ENCODE data around the gene SLC7A1. TPM values are rescaled to one million over a fixed set of nuclear protein-coding genes. Genes with fewer than 3 reads are reported as not detected.

Gene SLC7A1
- total RNA-seq, 4 donors from 2014 or later: 26.8 to 44.2 (median 37.5) TPM

DNA sequence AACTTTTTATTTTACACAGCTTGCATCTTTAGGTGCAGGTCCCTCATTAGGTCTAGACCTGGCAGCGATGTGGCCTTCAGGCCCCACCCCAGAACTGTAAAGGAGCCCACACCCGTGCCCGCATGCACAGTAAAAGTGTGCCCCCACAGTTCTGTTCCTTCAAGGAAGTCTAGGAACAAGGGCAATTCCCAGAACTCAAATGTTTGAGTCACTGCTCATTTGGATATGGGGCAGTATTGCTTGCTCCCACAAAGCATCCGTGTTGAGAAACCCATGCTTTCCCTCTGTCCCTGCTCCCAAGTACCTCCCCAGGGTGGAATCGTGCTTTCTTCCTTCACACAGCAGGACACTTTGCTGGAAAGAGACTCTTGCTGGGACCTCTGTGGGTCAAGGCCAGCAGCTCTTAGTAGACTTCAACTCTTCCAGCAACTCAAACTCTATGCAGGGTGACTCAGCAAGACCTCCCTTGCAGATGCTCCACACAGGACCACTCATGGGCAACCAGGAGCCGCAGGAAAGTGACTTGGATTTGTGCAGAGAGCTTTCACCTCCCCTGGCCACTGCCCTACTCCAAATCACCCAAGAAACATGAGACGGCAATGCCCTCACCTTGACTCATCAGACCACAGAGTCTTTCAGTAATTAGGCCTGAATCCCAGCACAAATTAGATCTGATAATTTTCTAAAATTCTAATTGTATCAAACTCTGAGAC lies 12.3 kb downstream of the SLC7A1 start:
- Histone ChIP-seq H3K27me3 (no peaks in the 10 kb centered on the region), H3K4me3 (no peak overlapping the region), H3K27ac (no peak overlapping the region), H3K9me3 (no peaks in the 10 kb centered on the region), H3K4me1 (peaks cover 0 to 21% (median 3%) of the 10 kb centered on the region in 4 donors), H3K36me3 (no peaks in the 10 kb centered on the region)
- no peak for DNase-seq
- TF ChIP-seq POLR2A (IDR thresholded peaks at IDR 0.05) (no peak), CTCF (IDR thresholded peaks at IDR 0.05) (no peak)

DNA sequence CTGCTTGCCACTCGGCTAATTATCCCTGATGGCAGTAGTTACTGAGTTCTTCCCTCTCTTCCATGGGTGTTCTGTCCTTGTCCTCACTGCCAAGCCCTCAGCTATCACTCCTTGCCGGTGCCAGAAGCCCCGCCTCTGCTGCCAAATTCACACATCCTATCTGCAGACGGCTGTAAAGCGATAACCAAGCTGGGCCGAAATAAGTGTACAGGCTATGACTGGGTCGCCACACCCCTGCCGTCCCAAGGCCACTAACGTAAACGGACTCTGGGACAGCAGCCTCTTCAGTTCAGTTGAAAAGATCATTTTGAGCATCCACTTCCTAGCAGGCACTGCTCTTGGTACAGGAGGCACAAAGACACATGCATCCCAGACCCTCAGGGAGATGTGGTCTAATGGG lies 13.3 kb downstream of the SLC7A1 start:
- no peaks in the 10 kb centered on the region for H3K36me3 ChIP-seq
- H3K4me1 ChIP-seq: peaks cover 0 to 21% (median 3%) of the 10 kb centered on the region in 4 donors
- H3K9me3 ChIP-seq: no peaks in the 10 kb centered on the region
- no peak overlapping the region for H3K4me3 ChIP-seq
- H3K27ac ChIP-seq: no peak overlapping the region
- H3K27me3 ChIP-seq: no peaks in the 10 kb centered on the region
- peak in 2 of 3 donors; percentile 76 for DNase-seq
- TF ChIP-seq CTCF (IDR thresholded peaks at IDR 0.05) (no peak), POLR2A (IDR thresholded peaks at IDR 0.05) (no peak)

GRCh38 chr13:29581666-29582065 lies 13.8 kb downstream of the SLC7A1 start:
- Histone ChIP-seq H3K27ac (no peak overlapping the region), H3K4me3 (no peak overlapping the region), H3K4me1 (peaks cover 0 to 21% (median 3%) of the 10 kb centered on the region in 4 donors), H3K27me3 (no peaks in the 10 kb centered on the region), H3K36me3 (no peaks in the 10 kb centered on the region), H3K9me3 (no peaks in the 10 kb centered on the region)
- no peak for DNase-seq
- TF ChIP-seq POLR2A (IDR thresholded peaks at IDR 0.05) (no peak), CTCF (IDR thresholded peaks at IDR 0.05) (no peak)

- H3K9me3 ChIP-seq: no peaks in the 10 kb centered on the region
- H3K27me3 ChIP-seq: no peaks in the 10 kb centered on the region
- DNase-seq: no peak
- TF ChIP-seq CTCF (IDR thresholded peaks at IDR 0.05) (no peak), POLR2A (IDR thresholded peaks at IDR 0.05) (no peak)
- H3K4me3 ChIP-seq: no peak overlapping the region
- H3K27ac ChIP-seq: no peak overlapping the region
- no peaks in the 10 kb centered on the region for H3K36me3 ChIP-seq
- peaks cover 0 to 23% (median 3%) of the 10 kb centered on the region in 4 donors for H3K4me1 ChIP-seq
These were observed 16.4 kb downstream of the SLC7A1 start for GRCh38 chr13:29579094-29579493.

GRCh38 chr13:29578300-29579085 lies 17.0 kb downstream of the SLC7A1 start:
- TF ChIP-seq POLR2A (IDR thresholded peaks at IDR 0.05) (no peak), CTCF (IDR thresholded peaks at IDR 0.05) (no peak)
- Histone ChIP-seq H3K27me3 (no peaks in the 10 kb centered on the region), H3K9me3 (no peaks in the 10 kb centered on the region), H3K27ac (no peak overlapping the region), H3K36me3 (no peaks in the 10 kb centered on the region), H3K4me1 (peaks cover 0 to 29% (median 2%) of the 10 kb centered on the region in 4 donors), H3K4me3 (no peak overlapping the region)
- no peak for DNase-seq
